Muscle layer of colon (tissue), 2 donors: ENCODE data around the gene OR1K1.
"Not testable (repeated sequence)": the region's sequence is repeated elsewhere in the genome, so short reads cannot be mapped to it uniquely, and the experiment has no call there.

Experiments
- H3K27ac ChIP-seq: one replicate; pipeline ENCODE4 v1.7.0; 2013; ENCODE audit warnings: low read depth, mild to moderate bottlenecking, low read length, moderate library complexity
- H3K27me3 ChIP-seq, 2 donors: one replicate each; pipeline ENCODE4 v1.7.0; 2013; ENCODE audit warnings: low read length in 2 of 2, mild to moderate bottlenecking in 2 of 2; ENCODE audit not compliant: insufficient read depth in 2 of 2, control insufficient read depth in 1 of 2
- H3K36me3 ChIP-seq: one replicate; pipeline ENCODE4 v1.7.0; 2013; ENCODE audit warnings: mild to moderate bottlenecking, low read length; ENCODE audit not compliant: insufficient read depth
- H3K4me1 ChIP-seq: one replicate; pipeline ENCODE4 v1.7.0; 2013; ENCODE audit warnings: mild to moderate bottlenecking, low read length; ENCODE audit not compliant: insufficient read depth
- H3K4me3 ChIP-seq, 2 donors: one replicate each; pipeline ENCODE4 v1.7.0; 2013; ENCODE audit warnings: low read length in 2 of 2, low read depth in 1 of 2, mild to moderate bottlenecking in 1 of 2, moderate library complexity in 1 of 2
- H3K9ac ChIP-seq: one replicate; pipeline ENCODE4 v1.7.0; 2013; ENCODE audit warnings: low read length
- H3K9me3 ChIP-seq: one replicate; pipeline ENCODE4 v1.7.0; 2013; ENCODE audit warnings: mild to moderate bottlenecking, low read length
- donor health status: abdominal sarcoma.
- donor health status: Adenocarcinoma of cecum.

OR1K1 gene

GRCh38 chr9:122789256-122790046 is 10.5 kb upstream of the OR1K1 start:
- H3K4me1 ChIP-seq: no peaks in the 10 kb centered on the region
- H3K4me3 ChIP-seq: no peak overlapping the region
- H3K9me3 ChIP-seq: no peaks in the 10 kb centered on the region
- no peaks in the 10 kb centered on the region for H3K27me3 ChIP-seq
- H3K36me3 ChIP-seq: no peaks in the 10 kb centered on the region
- H3K9ac ChIP-seq: no peak overlapping the region
- H3K27ac ChIP-seq: no peak overlapping the region

- no peaks in the 10 kb centered on the region for H3K4me1 ChIP-seq
- H3K27ac ChIP-seq: no peak overlapping the region
- H3K9me3 ChIP-seq: no peaks in the 10 kb centered on the region
- no peak overlapping the region for H3K4me3 ChIP-seq
- H3K9ac ChIP-seq: no peak overlapping the region
- H3K36me3 ChIP-seq: no peaks in the 10 kb centered on the region
- H3K27me3 ChIP-seq: no peaks in the 10 kb centered on the region
Observed at GRCh38 chr9:122791872-122792669, 7.9 kb upstream of the OR1K1 start.

DNA sequence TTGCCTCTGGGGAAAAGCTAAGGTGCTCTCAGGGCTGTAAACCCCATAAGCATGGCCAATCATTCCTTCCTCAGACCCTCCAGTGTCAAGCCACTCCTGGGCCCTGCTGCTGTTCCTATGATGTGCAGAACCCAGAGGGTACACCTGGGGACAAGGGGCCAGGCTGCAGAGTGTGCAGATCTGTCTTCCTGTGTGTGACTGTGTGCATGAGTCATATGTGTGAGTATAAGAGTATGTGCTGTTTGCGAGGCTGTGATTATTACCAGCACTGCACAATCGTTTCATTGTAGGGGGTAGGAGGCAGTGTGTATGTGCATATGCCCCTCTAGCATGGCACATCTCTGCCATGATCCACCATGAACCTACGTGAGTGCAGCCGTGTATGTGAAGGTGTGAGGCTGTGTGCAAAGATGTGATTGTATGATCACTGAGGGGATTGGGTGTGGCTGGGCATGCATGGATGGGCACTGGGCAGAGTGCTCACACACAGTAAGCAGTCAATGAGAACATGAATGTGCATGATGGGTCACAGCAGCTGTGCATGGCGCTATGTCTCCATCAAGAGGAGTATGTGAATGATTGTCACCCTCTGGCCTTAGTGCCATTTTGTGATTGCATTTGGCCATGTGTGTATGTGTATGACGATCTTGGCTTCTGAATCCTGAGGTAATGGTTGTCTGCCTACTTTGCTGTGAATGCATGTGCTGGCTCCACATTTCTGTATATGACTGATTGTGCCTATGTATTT is 2.4 kb upstream of the OR1K1 start:
- H3K36me3 ChIP-seq: no peaks in the 10 kb centered on the region
- no peaks in the 10 kb centered on the region for H3K27me3 ChIP-seq
- no peaks in the 10 kb centered on the region for H3K4me1 ChIP-seq
- H3K9ac ChIP-seq: no peak overlapping the region
- H3K27ac ChIP-seq: no peak overlapping the region
- no peak overlapping the region for H3K4me3 ChIP-seq
- H3K9me3 ChIP-seq: no peaks in the 10 kb centered on the region

- Histone ChIP-seq H3K27ac (no peak overlapping the region), H3K9me3 (no peaks in the 10 kb centered on the region), H3K4me3 (no peak overlapping the region), H3K27me3 (no peaks in the 10 kb centered on the region), H3K9ac (no peak overlapping the region), H3K4me1 (peaks cover 3% of the 10 kb centered on the region), H3K36me3 (no peaks in the 10 kb centered on the region)
Observed at GRCh38 chr9:122806661-122807060, 6.7 kb downstream of the OR1K1 start.

GRCh38 chr9:122807271-122807900 is 7.5 kb downstream of the OR1K1 start:
- Histone ChIP-seq H3K4me1 (peaks cover 3% of the 10 kb centered on the region), H3K27ac (no peak overlapping the region), H3K36me3 (no peaks in the 10 kb centered on the region), H3K27me3 (no peaks in the 10 kb centered on the region), H3K4me3 (no peak overlapping the region), H3K9me3 (no peaks in the 10 kb centered on the region), H3K9ac (no peak overlapping the region)

DNA sequence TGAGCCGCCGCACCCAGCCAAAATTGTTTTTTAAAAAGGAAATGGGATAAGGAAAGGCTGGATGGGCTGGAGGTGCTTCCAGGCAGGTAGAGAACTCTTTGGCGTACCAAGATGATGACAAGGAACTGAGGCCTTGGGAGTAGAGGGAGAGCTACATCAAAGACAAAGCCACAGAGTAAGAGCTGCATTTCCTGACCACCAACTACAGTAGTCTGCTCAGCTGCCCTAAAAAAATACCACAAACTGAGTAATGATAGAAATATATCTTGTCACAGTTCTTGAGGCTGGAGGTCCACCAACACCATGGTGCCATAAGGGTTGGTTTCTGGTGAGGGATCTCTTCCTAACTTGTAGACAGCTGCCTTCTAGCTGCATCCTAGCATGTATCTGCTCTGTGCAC is 8.2 kb downstream of the OR1K1 start:
- Histone ChIP-seq H3K9ac (no peak overlapping the region), H3K27ac (no peak overlapping the region), H3K36me3 (no peaks in the 10 kb centered on the region), H3K27me3 (no peaks in the 10 kb centered on the region), H3K4me3 (no peak overlapping the region), H3K4me1 (peaks cover 3% of the 10 kb centered on the region), H3K9me3 (no peaks in the 10 kb centered on the region)

- not testable (repeated sequence) for H3K27ac ChIP-seq, H3K9me3 ChIP-seq, H3K4me3 ChIP-seq, H3K27me3 ChIP-seq, H3K4me1 ChIP-seq, H3K9ac ChIP-seq, H3K36me3 ChIP-seq
Observed at GRCh38 chr9:122809261-122809660, 9.3 kb downstream of the OR1K1 start.

DNA sequence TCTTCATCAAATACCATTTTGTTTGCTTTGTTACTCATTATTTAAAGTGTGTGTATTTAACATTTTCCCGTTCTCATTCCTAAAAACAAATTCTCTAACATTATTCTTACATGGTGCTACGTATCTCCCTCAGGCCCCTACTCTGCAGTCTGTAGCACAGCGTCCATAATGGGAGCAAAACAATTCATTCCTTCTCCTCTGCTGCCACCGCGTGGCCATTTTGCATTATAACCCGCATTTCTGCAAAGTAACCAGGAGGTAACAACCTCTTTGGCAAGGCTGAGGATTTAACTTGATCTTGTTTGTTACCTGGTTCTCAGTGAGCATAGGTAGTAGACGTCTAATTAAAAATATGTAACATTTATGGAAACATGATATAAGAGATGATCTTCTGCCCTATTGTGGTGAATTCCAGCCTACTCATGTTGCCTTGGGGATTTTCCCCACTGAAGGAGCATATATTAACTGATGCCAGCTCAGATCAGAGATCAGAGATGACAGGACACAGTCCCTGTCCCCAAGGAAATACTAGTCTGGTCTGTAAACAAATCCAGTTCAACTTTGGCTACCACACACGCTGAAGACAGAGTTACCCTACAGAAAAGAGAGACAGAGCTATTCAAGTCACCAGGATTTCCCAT is 10.5 kb downstream of the OR1K1 start:
- no peak overlapping the region for H3K9ac ChIP-seq
- H3K4me1 ChIP-seq: peaks cover 3% of the 10 kb centered on the region
- H3K9me3 ChIP-seq: no peaks in the 10 kb centered on the region
- no peaks in the 10 kb centered on the region for H3K36me3 ChIP-seq
- no peak overlapping the region for H3K27ac ChIP-seq
- H3K27me3 ChIP-seq: no peaks in the 10 kb centered on the region
- peak overlapping the region in 1 of 2 donors; percentile 4 for H3K4me3 ChIP-seq

DNA sequence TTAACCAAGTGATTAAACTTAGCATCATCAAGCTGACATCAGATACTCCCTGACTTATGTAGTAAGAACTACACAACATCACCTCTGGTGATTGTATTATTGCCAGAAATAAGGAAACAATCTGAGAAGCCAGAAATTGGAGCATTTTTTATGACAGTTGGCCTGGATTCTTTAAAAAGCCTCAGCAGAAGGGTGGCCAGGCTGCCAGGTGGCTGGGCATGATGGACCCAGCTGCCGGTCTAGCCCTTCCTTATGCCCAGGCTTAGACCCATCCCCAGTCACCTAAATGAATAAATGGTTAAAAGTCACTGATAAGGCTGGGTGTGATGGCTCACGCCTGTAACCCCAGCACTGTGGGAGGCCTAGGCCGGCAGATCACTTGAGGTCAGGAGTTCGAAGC is 12.8 kb downstream of the OR1K1 start:
- H3K9me3 ChIP-seq: no peaks in the 10 kb centered on the region
- no peak overlapping the region for H3K9ac ChIP-seq
- H3K4me3 ChIP-seq: no peak overlapping the region
- H3K27ac ChIP-seq: no peak overlapping the region
- H3K27me3 ChIP-seq: no peaks in the 10 kb centered on the region
- H3K36me3 ChIP-seq: peaks cover 12% of the 10 kb centered on the region
- peaks cover 3% of the 10 kb centered on the region for H3K4me1 ChIP-seq

GRCh38 chr9:122814545-122814944 is 14.6 kb downstream of the OR1K1 start:
- H3K27ac ChIP-seq: no peak overlapping the region
- peaks cover 14% of the 10 kb centered on the region for H3K36me3 ChIP-seq
- no peak overlapping the region for H3K4me3 ChIP-seq
- no peaks in the 10 kb centered on the region for H3K27me3 ChIP-seq
- H3K9me3 ChIP-seq: no peaks in the 10 kb centered on the region
- H3K9ac ChIP-seq: no peak overlapping the region
- peaks cover 7% of the 10 kb centered on the region for H3K4me1 ChIP-seq

- Histone ChIP-seq H3K4me3 (no peak overlapping the region), H3K9ac (no peak overlapping the region), H3K27ac (no peak overlapping the region)
Observed at GRCh38 chr9:122815544-122815943, 15.6 kb downstream of the OR1K1 start.

More at GRCh38 chr9:122815544-122815943, 15.6 kb downstream of the OR1K1 start:
- peaks cover 19% of the 10 kb centered on the region for H3K36me3 ChIP-seq
- H3K9me3 ChIP-seq: no peaks in the 10 kb centered on the region
- peaks cover 8% of the 10 kb centered on the region for H3K4me1 ChIP-seq
- no peaks in the 10 kb centered on the region for H3K27me3 ChIP-seq
